T-helper 9 cell (primary cell): Measurements from ENCODE around the gene CCNQ.
A peak's percentile ranks its signal among the peaks of the same experiment; 100 is the strongest.

Experiments
- DNase-seq: peaks from one replicate; pipeline ENCODE4 v3.0.0-alpha.2; 2020

The CCNQ gene

GRCh38 chrX:153595859-153596857, 2.8 kb downstream of the CCNQ start:
- DNase-seq: no peak

- DNase-seq: no peak
These were observed 3.6 kb downstream of the CCNQ start for GRCh38 chrX:153595387-153595786.

- DNase-seq: no peak
These were observed 5.0 kb downstream of the CCNQ start for GRCh38 chrX:153593811-153594500.

DNA sequence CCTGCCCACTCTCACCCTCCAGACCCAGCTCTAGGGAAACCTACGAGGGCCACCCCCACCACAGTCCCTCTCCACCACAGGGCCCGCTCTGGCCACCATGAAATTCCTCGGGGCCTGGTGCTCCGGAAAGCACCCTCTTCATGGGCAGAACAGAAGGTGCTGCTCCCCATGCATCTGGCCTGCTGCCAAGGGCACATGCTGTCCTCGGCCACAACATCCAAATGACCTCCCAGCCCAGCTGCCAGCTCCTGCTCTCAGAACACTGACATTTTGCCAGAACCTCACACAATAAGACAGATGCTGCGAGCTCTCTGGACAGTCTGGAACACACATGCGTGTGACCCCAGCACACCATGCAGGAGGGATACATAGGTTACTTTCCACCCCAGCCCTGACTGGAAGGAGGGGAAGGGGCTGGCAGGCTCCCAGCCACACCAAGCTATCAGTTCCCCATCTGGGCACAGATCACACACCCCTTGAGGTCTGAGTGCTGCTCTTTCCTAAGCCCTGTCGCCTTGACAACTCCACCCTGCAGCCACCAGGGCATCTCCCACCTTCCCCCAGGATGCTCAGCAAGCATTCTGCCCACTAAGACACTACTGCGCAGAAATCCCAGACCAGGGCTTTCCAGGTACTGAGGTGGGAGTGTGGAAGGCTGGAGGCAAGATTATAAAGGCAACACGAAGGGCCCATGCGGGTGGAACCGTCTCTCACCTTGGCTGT, 5.8 kb downstream of the CCNQ start:
- no peak for DNase-seq

DNA sequence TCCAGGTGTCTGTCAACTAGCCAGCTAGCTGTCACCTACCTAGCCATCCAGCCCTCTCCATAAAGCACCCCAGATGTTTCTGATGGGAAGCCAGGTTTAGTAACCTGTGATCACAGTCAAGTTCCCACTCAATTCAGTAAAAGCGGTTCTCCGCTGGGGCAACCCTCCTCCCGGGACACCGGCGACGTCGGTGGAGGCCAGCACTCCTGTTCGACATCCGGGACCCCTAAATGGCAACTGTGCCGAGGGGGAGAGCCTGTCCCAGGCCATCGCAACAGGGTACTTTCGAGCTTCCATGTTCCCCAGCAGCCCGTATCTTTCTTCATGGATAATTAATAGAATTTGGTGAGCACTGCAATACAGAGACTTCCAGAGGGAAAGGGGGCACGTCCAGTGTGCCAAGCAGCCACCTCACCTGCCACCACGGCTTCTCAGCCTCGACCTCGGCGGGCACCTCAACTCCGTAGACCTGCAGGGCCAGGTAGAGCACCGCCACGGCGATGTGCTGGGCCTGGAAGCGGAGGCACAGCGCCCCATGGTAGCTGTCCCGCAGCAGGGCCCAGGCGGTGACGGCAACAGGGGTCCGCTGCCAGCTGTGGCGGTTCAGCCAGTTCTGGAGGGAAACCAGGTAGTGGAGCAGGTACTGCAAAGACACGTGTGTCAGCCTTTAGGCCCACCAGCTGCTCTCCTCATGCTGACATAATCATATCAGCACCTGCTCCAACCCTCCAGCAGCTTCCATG, 6.7 kb downstream of the CCNQ start:
- DNase-seq: no peak

DNA sequence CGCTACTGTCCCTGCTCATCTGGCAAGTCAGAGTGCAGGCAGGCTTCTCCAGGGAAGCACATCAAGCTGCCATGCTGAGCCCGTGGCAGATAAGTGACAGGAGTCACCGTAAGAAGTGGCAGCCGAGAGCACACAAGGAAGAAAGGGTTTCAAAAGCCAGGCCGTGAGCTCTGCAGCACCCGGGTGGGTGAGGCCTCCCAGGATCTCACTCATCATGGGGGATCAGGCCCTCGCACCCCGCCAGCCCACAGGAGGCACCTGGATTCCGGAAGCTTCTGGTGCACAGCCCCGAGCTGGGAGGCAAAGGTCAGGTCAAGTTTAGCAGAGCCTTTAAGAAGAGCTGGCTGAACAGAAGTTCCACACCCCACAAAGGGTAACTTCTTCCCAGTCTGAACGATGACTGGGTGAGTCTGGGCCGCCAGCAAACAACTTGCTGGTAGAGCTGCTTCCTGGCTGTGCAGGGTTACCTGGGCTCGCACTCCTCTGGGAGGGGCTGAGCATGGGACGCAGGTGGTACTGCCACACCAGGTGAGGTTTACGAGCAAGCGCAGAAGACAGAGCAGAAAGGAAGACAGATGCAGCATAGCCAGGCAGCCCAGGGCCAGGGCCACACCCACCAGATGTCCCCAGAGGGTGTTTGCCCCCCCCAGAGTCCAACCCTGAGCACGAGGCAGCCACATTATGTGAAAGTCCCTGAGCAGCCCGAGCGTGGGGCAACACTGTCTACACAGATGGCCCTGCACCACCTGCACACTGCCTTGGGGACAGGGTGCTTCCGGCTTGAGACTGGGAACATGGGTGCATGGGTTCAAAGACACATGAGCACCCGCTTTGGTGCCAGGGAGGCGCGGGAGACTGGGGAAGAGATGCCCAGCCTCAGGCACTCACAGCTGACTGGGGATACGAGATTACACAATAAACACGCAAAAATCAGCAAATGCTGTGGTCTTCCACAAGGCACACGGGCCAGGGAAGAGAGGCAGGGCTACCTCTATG, 7.7 kb downstream of the CCNQ start:
- no peak for DNase-seq

DNA sequence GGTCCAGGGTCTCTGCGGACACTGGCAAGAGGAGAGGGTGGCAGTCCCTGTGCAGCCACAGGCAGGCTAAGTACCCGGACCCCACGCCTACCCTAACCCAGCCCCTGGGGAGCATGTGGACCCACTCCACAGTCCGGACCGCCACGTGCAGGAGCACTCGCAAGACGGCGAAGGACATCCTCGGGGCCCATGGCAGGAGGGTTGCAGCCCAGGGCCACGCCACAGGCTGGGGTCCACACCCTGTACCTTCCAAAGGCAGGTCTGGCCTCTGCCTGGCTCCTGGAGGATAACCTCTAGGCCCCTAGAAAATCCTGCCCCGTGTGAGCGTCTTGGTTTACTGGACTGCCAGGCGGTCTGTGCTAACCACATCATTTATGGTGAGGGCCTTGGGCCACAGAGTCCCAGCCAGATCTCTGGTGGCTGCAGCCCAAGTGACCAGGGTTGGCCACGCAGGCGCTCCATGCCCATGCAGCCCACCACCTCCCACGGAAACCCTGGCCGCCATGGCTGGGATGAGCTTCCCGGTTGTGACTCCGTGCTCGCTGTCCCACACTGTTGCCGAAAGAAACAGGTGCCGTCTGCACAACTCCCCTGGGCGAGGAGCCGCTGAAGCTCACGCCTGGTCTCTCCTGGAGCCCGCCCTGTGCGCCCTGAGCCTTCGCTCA, 10.0 kb downstream of the CCNQ start:
- DNase-seq: no peak

GRCh38 chrX:153588021-153588781, 10.7 kb downstream of the CCNQ start:
- no peak for DNase-seq

DNA sequence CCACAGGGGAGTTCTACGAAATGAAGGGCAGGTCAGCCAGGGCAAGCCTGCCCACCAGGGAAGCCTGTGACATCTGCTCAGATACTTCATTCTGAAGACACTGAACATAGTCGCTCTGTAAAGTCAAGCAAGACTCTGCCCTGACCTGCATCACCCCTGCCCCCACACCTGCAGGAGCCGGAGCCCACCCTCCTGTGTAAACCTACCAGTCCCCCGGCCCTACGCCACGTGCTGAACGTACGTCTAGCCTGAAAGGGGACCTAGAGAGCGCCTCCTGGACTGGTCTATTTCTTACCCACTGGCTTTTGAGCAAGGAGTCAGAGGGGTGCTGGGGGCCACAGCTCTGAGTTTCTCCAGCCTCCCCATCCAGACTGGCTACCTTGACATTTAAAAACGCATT, 11.6 kb downstream of the CCNQ start:
- DNase-seq: no peak

DNA sequence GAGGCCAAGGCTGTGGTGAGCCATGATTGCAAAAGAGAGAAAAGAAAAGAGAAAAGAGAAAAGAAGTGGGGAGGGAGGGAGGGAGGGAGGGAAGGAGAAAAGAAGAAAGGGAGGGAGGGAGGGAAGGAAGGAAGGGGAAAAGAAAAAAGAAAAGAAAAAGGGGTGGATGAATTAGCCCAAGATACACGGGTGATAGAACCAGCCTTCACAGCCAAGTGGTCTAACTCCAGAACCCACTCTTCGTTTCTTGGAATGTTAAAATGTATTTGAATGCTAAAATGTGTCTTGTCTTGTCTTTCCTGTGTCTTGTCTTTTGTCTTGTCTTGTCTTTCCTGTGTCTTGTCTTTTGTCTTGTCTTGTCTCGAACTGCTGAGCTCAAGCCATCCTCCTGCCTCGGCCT, 13.1 kb downstream of the CCNQ start:
- no peak for DNase-seq

- DNase-seq: no peak
These were observed 15.5 kb downstream of the CCNQ start for GRCh38 chrX:153583433-153583832.

DNA sequence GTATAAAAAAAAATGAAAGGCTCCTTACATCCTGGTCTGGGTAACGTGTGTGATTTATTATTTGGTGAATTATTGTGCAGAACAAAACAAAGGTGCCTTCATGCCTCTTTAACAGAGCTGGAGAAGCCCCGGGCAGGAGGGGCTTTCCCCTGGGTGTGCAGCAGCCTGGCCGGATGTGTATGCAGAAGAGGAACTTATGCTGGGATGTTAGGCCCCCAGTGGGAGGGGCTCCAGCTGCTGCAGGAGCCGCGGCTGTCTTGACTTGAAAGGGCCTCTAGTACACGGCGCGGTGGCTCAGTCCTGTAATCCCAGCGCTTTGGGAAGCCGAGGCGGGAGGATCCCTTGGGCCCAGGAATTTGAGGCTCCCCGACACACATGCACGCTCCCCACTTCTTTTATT, 16.0 kb downstream of the CCNQ start:
- peak; percentile 48 for DNase-seq

DNA sequence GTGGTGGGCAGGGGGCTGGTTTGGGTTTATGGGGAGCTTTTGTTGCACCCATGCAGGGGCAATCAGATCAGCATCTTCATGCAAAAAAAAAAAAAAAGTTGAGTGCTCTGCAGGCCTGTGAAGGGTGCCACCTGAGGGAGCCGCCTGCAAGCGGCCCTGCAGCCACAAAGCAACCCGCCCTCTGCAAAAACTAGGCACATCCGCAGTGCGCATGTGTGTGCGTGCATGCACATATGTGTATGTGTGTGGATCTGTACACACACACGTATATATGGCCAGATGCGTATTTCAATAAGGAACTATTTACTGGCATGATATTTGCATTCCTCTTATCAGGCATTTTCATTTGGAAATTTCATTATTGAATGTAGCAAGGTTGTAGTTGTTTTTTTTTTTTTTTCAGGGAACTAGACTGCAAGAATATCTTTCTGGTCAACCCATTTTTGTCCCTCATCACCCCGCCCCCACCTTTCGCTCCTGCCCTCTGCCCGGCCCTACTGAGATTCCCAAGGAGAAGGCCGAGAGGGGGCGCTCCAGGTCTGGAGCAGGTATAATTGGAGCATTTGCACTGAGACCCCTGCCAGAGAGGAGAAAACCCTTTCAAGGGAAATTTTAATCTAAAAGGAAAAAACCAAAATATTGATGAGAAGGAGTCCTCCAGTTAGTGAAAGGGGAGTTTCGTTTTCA, 18.1 kb downstream of the CCNQ start:
- DNase-seq: no peak

DNA sequence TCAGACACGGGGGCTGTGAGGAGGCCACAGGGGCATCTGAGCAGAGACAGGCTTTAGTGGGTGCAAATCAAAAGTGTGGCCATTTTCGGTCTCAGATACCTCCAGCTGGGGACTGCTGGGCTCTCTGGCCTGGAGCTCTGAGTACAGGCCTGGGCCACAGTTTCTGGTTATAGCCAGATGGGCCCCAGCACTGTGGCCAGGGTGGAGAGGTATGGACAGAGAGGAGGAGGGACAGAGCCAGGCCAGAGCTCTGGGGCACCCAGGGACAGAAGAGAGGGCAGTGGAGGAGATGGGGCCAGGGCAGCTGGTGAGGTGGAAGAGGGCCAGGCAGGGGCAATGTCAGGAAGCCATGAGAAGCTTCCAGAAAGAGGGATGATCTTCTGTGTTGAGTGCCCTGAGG, 20.1 kb downstream of the CCNQ start:
- DNase-seq: no peak

DNA sequence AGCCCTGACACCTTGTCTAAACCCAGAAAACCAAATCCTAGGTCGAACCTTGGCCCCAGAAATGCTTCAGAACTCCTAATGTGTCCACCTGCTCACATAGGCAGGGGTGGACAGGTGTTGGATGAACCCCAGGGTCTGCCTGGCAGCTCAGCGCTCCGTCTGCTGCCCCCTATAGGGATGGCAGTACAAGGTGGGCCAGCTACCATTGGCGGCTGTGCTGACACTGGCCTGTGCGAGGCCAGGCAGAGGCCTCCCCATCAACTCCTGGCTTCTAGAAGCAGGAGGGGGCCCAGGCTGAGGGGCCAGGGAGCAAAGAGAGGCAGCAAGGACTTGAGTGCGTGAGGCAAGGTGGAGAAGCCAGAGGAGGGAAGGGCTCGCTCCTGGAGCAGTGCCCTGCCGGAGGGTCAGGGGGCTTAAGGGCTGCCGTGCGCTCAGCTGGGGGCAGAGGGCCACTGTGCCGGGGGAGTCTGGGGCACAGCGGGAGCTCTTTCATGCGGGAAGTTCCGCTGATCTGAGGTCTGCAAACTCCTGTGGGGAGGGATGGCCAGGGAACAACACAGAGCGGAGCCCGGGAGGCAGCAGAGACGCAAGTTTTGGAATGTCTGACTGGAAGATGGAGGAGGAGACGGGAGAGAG, 20.6 kb downstream of the CCNQ start:
- DNase-seq: no peak

- no peak for DNase-seq
These were observed 22.0 kb downstream of the CCNQ start for GRCh38 chrX:153576961-153577360.

DNA sequence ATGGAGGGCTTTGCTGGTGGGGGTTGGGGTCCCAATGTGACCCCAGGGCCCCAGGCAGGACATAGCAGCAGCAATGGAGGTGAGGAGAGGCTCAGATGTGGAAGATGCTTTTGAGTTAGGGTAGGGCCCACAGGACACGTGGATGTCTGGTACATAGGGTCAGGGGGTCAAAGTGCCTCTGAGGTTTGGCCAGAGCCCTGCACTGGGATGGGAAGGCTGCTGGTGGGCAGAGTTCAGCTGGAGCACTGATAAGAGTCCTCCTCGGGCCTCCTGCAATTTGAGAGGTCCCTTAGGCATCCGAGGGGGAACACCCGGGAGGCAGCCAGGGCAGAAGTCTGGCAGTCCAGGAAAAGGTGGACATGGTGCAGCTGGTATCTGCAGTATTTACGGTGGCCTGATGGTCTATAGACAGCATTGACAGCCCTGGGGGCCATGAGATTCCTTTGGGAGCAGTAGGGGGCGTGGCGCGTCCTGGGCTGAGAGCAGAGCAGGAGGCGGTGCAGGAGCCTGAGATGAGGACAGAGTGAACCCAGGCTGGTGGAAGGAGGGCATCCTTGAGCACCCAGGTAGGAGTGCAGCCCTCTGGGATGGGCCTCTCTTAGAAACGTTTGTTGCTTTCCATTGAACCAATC, 22.6 kb downstream of the CCNQ start:
- no peak for DNase-seq

DNA sequence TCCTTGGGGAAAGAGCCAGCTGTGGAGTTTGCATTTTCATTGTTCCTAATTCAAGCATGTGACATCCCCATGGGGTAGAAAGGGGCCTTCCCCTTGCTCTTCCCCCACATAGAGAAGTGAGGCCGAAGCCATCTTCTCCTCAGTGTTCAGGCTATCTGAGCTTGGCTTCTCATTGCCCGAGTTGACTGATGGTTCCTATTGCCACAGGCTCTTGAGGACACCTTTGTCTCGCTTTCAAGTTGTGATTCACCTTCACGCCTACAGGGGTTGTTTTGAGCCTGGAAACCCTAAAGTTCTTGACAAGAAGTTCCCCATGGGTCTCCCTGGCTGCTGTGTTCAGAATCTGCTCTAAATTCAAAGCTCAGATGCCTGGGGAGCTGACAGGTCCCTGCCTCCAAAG, 25.0 kb downstream of the CCNQ start:
- no peak for DNase-seq
